RKO (cell line): ENCODE results near the gene PLXDC2.

Source experiments
- DNase-seq: peaks from one replicate; pipeline ENCODE4 v3.0.0-alpha.2; 2016; ENCODE audit warnings: low spot score

The PLXDC2 gene

GRCh38 chr10:19941206-19941880 lies 125.1 kb downstream of the PLXDC2 start:
- no peak for DNase-seq

GRCh38 chr10:19944911-19945663 lies 128.9 kb downstream of the PLXDC2 start:
- DNase-seq: no peak

GRCh38 chr10:19946245-19946644 lies 130.0 kb downstream of the PLXDC2 start:
- DNase-seq: no peak

- no peak for DNase-seq
Measured at GRCh38 chr10:19946791-19947190, 130.6 kb downstream of the PLXDC2 start.

- no peak for DNase-seq
Measured at GRCh38 chr10:19947215-19947614, 131.0 kb downstream of the PLXDC2 start.

GRCh38 chr10:19947656-19948055 lies 131.4 kb downstream of the PLXDC2 start:
- DNase-seq: no peak

GRCh38 chr10:19952224-19953010 lies 136.2 kb downstream of the PLXDC2 start:
- DNase-seq: no peak

GRCh38 chr10:19954601-19955000 lies 138.4 kb downstream of the PLXDC2 start:
- DNase-seq: no peak

- no peak for DNase-seq
Measured at GRCh38 chr10:19956516-19957032, 140.3 kb downstream of the PLXDC2 start.

- no peak for DNase-seq
Measured at GRCh38 chr10:19958787-19959186, 142.6 kb downstream of the PLXDC2 start.

- no peak for DNase-seq
Measured at GRCh38 chr10:19961076-19962053, 145.1 kb downstream of the PLXDC2 start.

- no peak for DNase-seq
Measured at GRCh38 chr10:19964625-19965024, 148.4 kb downstream of the PLXDC2 start.

GRCh38 chr10:19966751-19967150 lies 150.5 kb downstream of the PLXDC2 start:
- no peak for DNase-seq

GRCh38 chr10:19967981-19968380 lies 151.7 kb downstream of the PLXDC2 start:
- DNase-seq: no peak

- DNase-seq: no peak
Measured at GRCh38 chr10:19968745-19969144, 152.5 kb downstream of the PLXDC2 start.

- no peak for DNase-seq
Measured at GRCh38 chr10:19970256-19970655, 154.0 kb downstream of the PLXDC2 start.

- DNase-seq: no peak
Measured at GRCh38 chr10:19970717-19971116, 154.5 kb downstream of the PLXDC2 start.

- no peak for DNase-seq
Measured at GRCh38 chr10:19971343-19972052, 155.3 kb downstream of the PLXDC2 start.

GRCh38 chr10:19974138-19974537 lies 157.9 kb downstream of the PLXDC2 start:
- DNase-seq: no peak

GRCh38 chr10:19974554-19974953 lies 158.3 kb downstream of the PLXDC2 start:
- no peak for DNase-seq

GRCh38 chr10:19977097-19977521 lies 160.9 kb downstream of the PLXDC2 start:
- no peak for DNase-seq
